Fibroblast of lung (primary cell): Measurements from ENCODE around the gene ITIH4. TPM values are rescaled to one million over a fixed set of nuclear protein-coding genes. Genes with fewer than 3 reads are reported as not detected.

ENCODE experiments used
- DNase-seq, 2 donors: peaks; one replicate each; pipeline versions ENCODE4 v3.0.0 to v3.0.0-alpha.2; 2010; ENCODE audit warnings: low read depth in 2 of 2
- H2AFZ ChIP-seq: 2 replicates; pipeline ENCODE4 v1.5.1; 2012; ENCODE audit warnings: low read length, control low read depth, inconsistent platforms
- H3K27ac ChIP-seq: 2 replicates; pipeline ENCODE4 v1.5.1; 2011; ENCODE audit warnings: low read length, control low read depth; ENCODE audit not compliant: insufficient read depth
- H3K27me3 ChIP-seq: 2 replicates; pipeline ENCODE4 v1.5.1; 2011; ENCODE audit warnings: mild to moderate bottlenecking, low read length; ENCODE audit not compliant: control insufficient read depth, insufficient read depth
- H3K36me3 ChIP-seq: 2 replicates; pipeline ENCODE4 v1.5.1; 2011; ENCODE audit warnings: low read length; ENCODE audit not compliant: control insufficient read depth, insufficient read depth
- H3K4me1 ChIP-seq: 2 replicates; pipeline ENCODE4 v1.5.1; 2011; ENCODE audit warnings: low read length; ENCODE audit not compliant: control insufficient read depth, insufficient read depth; ENCODE audit errors: extremely low read depth
- H3K4me2 ChIP-seq: 2 replicates; pipeline ENCODE4 v1.5.1; 2011; ENCODE audit warnings: low read length, control low read depth; ENCODE audit not compliant: insufficient read depth; ENCODE audit errors: extremely low read depth
- H3K4me3 ChIP-seq, 4 experiments: fragments of 200-600 bp in 1 of 4; sonication (generic) in 1 of 4; replicated peaks in 1 of 4; 2 replicates each; pipeline ENCODE4 v1.5.1; 2011 to 2016; ENCODE audit warnings: low read length in 4 of 4, low read depth in 3 of 4, mild to moderate bottlenecking in 3 of 4, control low read depth in 2 of 4, inconsistent platforms in 1 of 4, mixed read lengths in 1 of 4; ENCODE audit not compliant: insufficient read depth in 1 of 4; ENCODE audit errors: control extremely low read depth in 1 of 4
- H3K79me2 ChIP-seq: 2 replicates; pipeline ENCODE4 v1.5.1; 2012; ENCODE audit warnings: mild to moderate bottlenecking, low read length, inconsistent platforms; ENCODE audit not compliant: control insufficient read depth, insufficient read depth
- H3K9ac ChIP-seq: 2 replicates; pipeline ENCODE4 v1.5.1; 2011; ENCODE audit warnings: mild to moderate bottlenecking, low read length, control low read depth; ENCODE audit not compliant: insufficient read depth
- H3K9me3 ChIP-seq: 2 replicates; pipeline ENCODE4 v1.5.1; 2012; ENCODE audit warnings: low read depth, low read length; ENCODE audit not compliant: control insufficient read depth, insufficient read depth
- H4K20me1 ChIP-seq: 2 replicates; pipeline ENCODE4 v1.5.1; 2011; ENCODE audit warnings: low read length; ENCODE audit not compliant: control insufficient read depth, insufficient read depth; ENCODE audit errors: extremely low read depth
- EZH2 ChIP-seq: IDR thresholded peaks from 2 replicates; pipeline ENCODE4 v1.5.1; 2012; ENCODE audit warnings: low read length, control low read depth, mild to moderate bottlenecking; ENCODE audit errors: missing control alignments
- polyA plus RNA-seq, 2 donors: library from polyadenylated mRNA; depleted of rRNA in 1 of 2; stranded (reverse) in 1 of 2; unstranded in 1 of 2; fragments of >200 nt; gene quantifications; 2 replicates each; pipeline ENCODE4 v1.2.1, GENCODE V29; 2011 to 2012; ENCODE audit warnings: missing spikeins in 1 of 2
- total RNA-seq: library from RNA; depleted of rRNA; stranded (reverse); fragments of >200 nt; gene quantifications from 2 replicates; pipeline ENCODE4 v1.2.1, GENCODE V29; 2014
- TF ChIP-seq, protein P1 (sequence below), 2 donors: IDR thresholded peaks in 1 of 2; conservative IDR thresholded peaks in 1 of 2; 1 replicate in 1 of 2; 2 replicates in 1 of 2; pipeline ENCODE4 v1.5.1; 2011 to 2012; ENCODE audit warnings: low read length in 2 of 2, control low read depth in 1 of 2, inconsistent platforms in 1 of 2, low read depth in 1 of 2, mild to moderate bottlenecking in 1 of 2

The ITIH4 gene
- total and polyA plus RNA-seq, 2 donors (not counting 1 experiment from before 2014, with no cell fraction given) = 1.1 to 2.6 TPM

DNA sequence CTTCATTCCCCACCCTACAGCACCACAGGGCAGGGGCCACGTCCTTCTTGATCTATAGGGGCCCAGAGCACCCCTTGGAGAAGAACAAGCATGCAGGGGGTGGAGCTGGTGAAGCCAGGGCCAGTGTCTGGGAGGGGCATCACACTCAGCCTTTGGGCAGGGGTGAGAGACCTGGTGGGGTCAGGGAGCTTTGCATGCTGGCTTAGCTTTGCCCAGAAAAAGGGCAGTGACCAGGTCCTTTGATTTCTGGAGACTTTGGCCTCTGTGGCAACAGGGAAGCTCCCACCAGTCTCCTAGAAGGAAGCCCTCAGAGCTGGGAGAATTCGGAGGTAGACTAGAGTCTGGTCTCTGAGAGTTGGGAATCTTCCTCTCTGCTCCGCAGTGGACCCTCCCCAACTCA is 990 bp downstream of the ITIH4 start:
- H3K27me3 ChIP-seq = no peaks in the 10 kb centered on the region
- no peak overlapping the region for H2AFZ ChIP-seq
- peaks cover 11% of the 10 kb centered on the region for H3K4me1 ChIP-seq
- no peaks in the 10 kb centered on the region for H4K20me1 ChIP-seq
- H3K4me3 ChIP-seq = no peak overlapping the region
- no peaks in the 10 kb centered on the region for H3K9me3 ChIP-seq
- TF ChIP-seq EZH2 = no peak
- TF ChIP-seq, protein P1, sequence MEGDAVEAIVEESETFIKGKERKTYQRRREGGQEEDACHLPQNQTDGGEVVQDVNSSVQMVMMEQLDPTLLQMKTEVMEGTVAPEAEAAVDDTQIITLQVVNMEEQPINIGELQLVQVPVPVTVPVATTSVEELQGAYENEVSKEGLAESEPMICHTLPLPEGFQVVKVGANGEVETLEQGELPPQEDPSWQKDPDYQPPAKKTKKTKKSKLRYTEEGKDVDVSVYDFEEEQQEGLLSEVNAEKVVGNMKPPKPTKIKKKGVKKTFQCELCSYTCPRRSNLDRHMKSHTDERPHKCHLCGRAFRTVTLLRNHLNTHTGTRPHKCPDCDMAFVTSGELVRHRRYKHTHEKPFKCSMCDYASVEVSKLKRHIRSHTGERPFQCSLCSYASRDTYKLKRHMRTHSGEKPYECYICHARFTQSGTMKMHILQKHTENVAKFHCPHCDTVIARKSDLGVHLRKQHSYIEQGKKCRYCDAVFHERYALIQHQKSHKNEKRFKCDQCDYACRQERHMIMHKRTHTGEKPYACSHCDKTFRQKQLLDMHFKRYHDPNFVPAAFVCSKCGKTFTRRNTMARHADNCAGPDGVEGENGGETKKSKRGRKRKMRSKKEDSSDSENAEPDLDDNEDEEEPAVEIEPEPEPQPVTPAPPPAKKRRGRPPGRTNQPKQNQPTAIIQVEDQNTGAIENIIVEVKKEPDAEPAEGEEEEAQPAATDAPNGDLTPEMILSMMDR (conservative IDR thresholded peaks at IDR 0.05 in 1 of 2, IDR thresholded peaks at IDR 0.05 in 1 of 2; ENCODE audit: low read depth in 1 of 2, low read length in 2 of 2) = no peak
- H3K9ac ChIP-seq = no peak overlapping the region
- no peaks in the 10 kb centered on the region for H3K36me3 ChIP-seq
- DNase-seq = no peak
- H3K79me2 ChIP-seq = no peaks in the 10 kb centered on the region
- H3K4me2 ChIP-seq = no peak overlapping the region
- H3K27ac ChIP-seq = no peak overlapping the region

- no peak for DNase-seq
- H3K4me3 ChIP-seq = no peak overlapping the region
These were observed 2.6 kb downstream of the ITIH4 start for GRCh38 chr3:52827866-52828376.

GRCh38 chr3:52827441-52827840 is 3.0 kb downstream of the ITIH4 start:
- no peak for TF ChIP-seq EZH2
- TF ChIP-seq, protein P1 (conservative IDR thresholded peaks at IDR 0.05 in 1 of 2, IDR thresholded peaks at IDR 0.05 in 1 of 2; ENCODE audit: low read depth in 1 of 2, low read length in 2 of 2) = no peak
- Histone ChIP-seq H3K9ac (no peak overlapping the region), H3K27me3 (no peaks in the 10 kb centered on the region), H3K9me3 (no peaks in the 10 kb centered on the region), H3K4me3 (no peak overlapping the region), H3K36me3 (no peaks in the 10 kb centered on the region), H3K79me2 (no peaks in the 10 kb centered on the region), H2AFZ (no peak overlapping the region), H3K4me1 (peaks cover 11% of the 10 kb centered on the region), H3K4me2 (no peak overlapping the region), H4K20me1 (no peaks in the 10 kb centered on the region), H3K27ac (no peak overlapping the region)
- DNase-seq = peak in 1 of 2 donors; percentile 34

More at GRCh38 chr3:52827866-52828376, 2.6 kb downstream of the ITIH4 start:
- Histone ChIP-seq H3K4me2 (no peak overlapping the region), H3K4me1 (peaks cover 11% of the 10 kb centered on the region), H3K27me3 (no peaks in the 10 kb centered on the region), H3K9ac (no peak overlapping the region), H2AFZ (no peak overlapping the region), H4K20me1 (no peaks in the 10 kb centered on the region), H3K27ac (no peak overlapping the region), H3K9me3 (no peaks in the 10 kb centered on the region), H3K79me2 (no peaks in the 10 kb centered on the region), H3K36me3 (no peaks in the 10 kb centered on the region)
- TF ChIP-seq EZH2 = no peak
- TF ChIP-seq, protein P1 (conservative IDR thresholded peaks at IDR 0.05 in 1 of 2, IDR thresholded peaks at IDR 0.05 in 1 of 2; ENCODE audit: low read depth in 1 of 2, low read length in 2 of 2) = no peak
